Measurements from ENCODE around the gene RAB44.

DNA sequence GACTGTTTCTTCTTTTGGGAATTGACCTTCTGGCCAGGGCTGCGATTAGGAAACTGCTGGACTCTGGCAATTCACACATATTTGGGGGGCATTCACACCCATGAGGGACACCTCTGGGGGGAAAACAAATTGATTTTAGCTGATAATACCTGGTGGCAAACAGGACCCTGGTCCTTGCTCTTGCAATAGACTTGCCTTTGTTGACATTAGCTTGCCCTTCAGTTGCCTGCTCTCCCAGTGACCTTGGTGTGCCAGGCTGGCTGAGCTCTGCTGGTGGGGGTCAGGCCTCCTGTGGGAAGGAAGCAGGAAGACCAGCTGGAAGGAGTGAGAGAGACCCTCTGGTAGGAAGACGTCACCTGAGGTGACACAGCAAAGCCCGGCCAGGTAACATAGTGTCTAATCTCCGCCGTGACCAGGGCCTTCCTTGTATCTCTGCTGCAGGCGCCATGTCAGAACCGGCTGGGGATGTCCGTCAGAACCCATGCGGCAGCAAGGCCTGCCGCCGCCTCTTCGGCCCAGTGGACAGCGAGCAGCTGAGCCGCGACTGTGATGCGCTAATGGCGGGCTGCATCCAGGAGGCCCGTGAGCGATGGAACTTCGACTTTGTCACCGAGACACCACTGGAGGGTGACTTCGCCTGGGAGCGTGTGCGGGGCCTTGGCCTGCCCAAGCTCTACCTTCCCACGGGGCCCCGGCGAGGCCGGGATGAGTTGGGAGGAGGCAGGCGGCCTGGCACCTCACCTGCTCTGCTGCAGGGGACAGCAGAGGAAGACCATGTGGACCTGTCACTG lies 13.8 kb upstream of the RAB44 start:
- TF ChIP-seq POLR2A (IDR thresholded peaks at IDR 0.05): no peak
- TF ChIP-seq POLR2AphosphoS5 (IDR thresholded peaks at IDR 0.05): no peak
- TF ChIP-seq, protein P1, sequence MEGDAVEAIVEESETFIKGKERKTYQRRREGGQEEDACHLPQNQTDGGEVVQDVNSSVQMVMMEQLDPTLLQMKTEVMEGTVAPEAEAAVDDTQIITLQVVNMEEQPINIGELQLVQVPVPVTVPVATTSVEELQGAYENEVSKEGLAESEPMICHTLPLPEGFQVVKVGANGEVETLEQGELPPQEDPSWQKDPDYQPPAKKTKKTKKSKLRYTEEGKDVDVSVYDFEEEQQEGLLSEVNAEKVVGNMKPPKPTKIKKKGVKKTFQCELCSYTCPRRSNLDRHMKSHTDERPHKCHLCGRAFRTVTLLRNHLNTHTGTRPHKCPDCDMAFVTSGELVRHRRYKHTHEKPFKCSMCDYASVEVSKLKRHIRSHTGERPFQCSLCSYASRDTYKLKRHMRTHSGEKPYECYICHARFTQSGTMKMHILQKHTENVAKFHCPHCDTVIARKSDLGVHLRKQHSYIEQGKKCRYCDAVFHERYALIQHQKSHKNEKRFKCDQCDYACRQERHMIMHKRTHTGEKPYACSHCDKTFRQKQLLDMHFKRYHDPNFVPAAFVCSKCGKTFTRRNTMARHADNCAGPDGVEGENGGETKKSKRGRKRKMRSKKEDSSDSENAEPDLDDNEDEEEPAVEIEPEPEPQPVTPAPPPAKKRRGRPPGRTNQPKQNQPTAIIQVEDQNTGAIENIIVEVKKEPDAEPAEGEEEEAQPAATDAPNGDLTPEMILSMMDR (IDR thresholded peaks at IDR 0.05): no peak
- no peak for TF ChIP-seq EP300 (IDR thresholded peaks at IDR 0.05)

Data from stomach (tissue), 4 donors.